ENCODE results near the gene DDX20.

GRCh38 chr1:111727056-111727455, 28.6 kb upstream of the DDX20 start:
- TF ChIP-seq CTCF (IDR thresholded peaks at IDR 0.05) (no peak), ZFX (IDR thresholded peaks at IDR 0.05; ENCODE audit: borderline replicate concordance) (no peak)

All from 22Rv1 (cell line).